ENCODE measurements around the gene PLEKHG2. TPM values are rescaled to one million over a fixed set of nuclear protein-coding genes. Genes with fewer than 3 reads are reported as not detected.

PLEKHG2 gene
- total RNA-seq, 2 experiments from 2014 or later: 29.1 to 40.0 TPM

GRCh38 chr19:39467941-39468340, 55.5 kb downstream of the PLEKHG2 start:
- Mint-ChIP-seq H3K4me3 (no peak overlapping the region), H3K36me3 (peaks cover 26% of the 10 kb centered on the region), H3K27ac (no peak overlapping the region), H3K9me3 (no peaks in the 10 kb centered on the region), H3K4me1 (peaks cover 20% of the 10 kb centered on the region), H3K27me3 (no peaks in the 10 kb centered on the region)
- DNase-seq: no peak

- Mint-ChIP-seq H3K4me1 (peaks cover 20% of the 10 kb centered on the region), H3K36me3 (peaks cover 27% of the 10 kb centered on the region)
Measured at GRCh38 chr19:39469036-39469435, 56.6 kb downstream of the PLEKHG2 start.

GRCh38 chr19:39469567-39469966, 57.1 kb downstream of the PLEKHG2 start:
- peaks cover 30% of the 10 kb centered on the region for H3K36me3 Mint-ChIP-seq
- H3K27ac Mint-ChIP-seq: peak overlapping the region; percentile 3
- H3K4me1 Mint-ChIP-seq: peaks cover 20% of the 10 kb centered on the region
- H3K4me3 Mint-ChIP-seq: no peak overlapping the region
- no peaks in the 10 kb centered on the region for H3K27me3 Mint-ChIP-seq
- H3K9me3 Mint-ChIP-seq: no peaks in the 10 kb centered on the region
- no peak for DNase-seq

More at GRCh38 chr19:39469036-39469435, 56.6 kb downstream of the PLEKHG2 start:
- no peak for DNase-seq
- Mint-ChIP-seq H3K4me3 (no peak overlapping the region), H3K27me3 (no peaks in the 10 kb centered on the region), H3K9me3 (no peaks in the 10 kb centered on the region), H3K27ac (no peak overlapping the region)

- no peak for DNase-seq
- Mint-ChIP-seq H3K9me3 (no peaks in the 10 kb centered on the region), H3K36me3 (peaks cover 33% of the 10 kb centered on the region)
Measured at GRCh38 chr19:39470724-39471339, 58.4 kb downstream of the PLEKHG2 start.

GRCh38 chr19:39471756-39472536, 59.5 kb downstream of the PLEKHG2 start:
- peak; percentile 28 for DNase-seq
- Mint-ChIP-seq H3K27me3 (no peaks in the 10 kb centered on the region), H3K27ac (peak overlapping the region; percentile 72), H3K9me3 (no peaks in the 10 kb centered on the region), H3K4me1 (peaks cover 20% of the 10 kb centered on the region), H3K36me3 (peaks cover 37% of the 10 kb centered on the region), H3K4me3 (no peak overlapping the region)

More at GRCh38 chr19:39470724-39471339, 58.4 kb downstream of the PLEKHG2 start:
- Mint-ChIP-seq H3K4me1 (peaks cover 20% of the 10 kb centered on the region), H3K27me3 (no peaks in the 10 kb centered on the region), H3K27ac (peak overlapping the region; percentile 72), H3K4me3 (no peak overlapping the region)

GRCh38 chr19:39472746-39473442, 60.4 kb downstream of the PLEKHG2 start:
- Mint-ChIP-seq H3K27ac (no peak overlapping the region), H3K4me3 (no peak overlapping the region), H3K36me3 (peaks cover 39% of the 10 kb centered on the region), H3K4me1 (peaks cover 20% of the 10 kb centered on the region), H3K27me3 (no peaks in the 10 kb centered on the region), H3K9me3 (no peaks in the 10 kb centered on the region)
- no peak for DNase-seq

GRCh38 chr19:39473443-39473960, 61.0 kb downstream of the PLEKHG2 start:
- H3K27me3 Mint-ChIP-seq: no peaks in the 10 kb centered on the region
- no peak for DNase-seq
- H3K36me3 Mint-ChIP-seq: peaks cover 39% of the 10 kb centered on the region
- H3K9me3 Mint-ChIP-seq: no peaks in the 10 kb centered on the region
- no peak overlapping the region for H3K27ac Mint-ChIP-seq
- no peak overlapping the region for H3K4me3 Mint-ChIP-seq
- H3K4me1 Mint-ChIP-seq: peaks cover 20% of the 10 kb centered on the region

- Mint-ChIP-seq H3K36me3 (peaks cover 39% of the 10 kb centered on the region), H3K27me3 (no peaks in the 10 kb centered on the region), H3K4me3 (no peak overlapping the region)
Measured at GRCh38 chr19:39474139-39474620, 61.7 kb downstream of the PLEKHG2 start.

GRCh38 chr19:39475748-39476147, 63.3 kb downstream of the PLEKHG2 start:
- Mint-ChIP-seq H3K9me3 (no peaks in the 10 kb centered on the region), H3K4me1 (peaks cover 23% of the 10 kb centered on the region), H3K27ac (peak overlapping the region; percentile 43), H3K36me3 (peaks cover 33% of the 10 kb centered on the region), H3K4me3 (no peak overlapping the region), H3K27me3 (no peaks in the 10 kb centered on the region)
- no peak for DNase-seq

More at GRCh38 chr19:39474139-39474620, 61.7 kb downstream of the PLEKHG2 start:
- Mint-ChIP-seq H3K4me1 (peaks cover 20% of the 10 kb centered on the region), H3K9me3 (no peaks in the 10 kb centered on the region), H3K27ac (no peak overlapping the region)
- DNase-seq: peak; percentile 62

Other genes with a start within 250 kb of the PLEKHG2 start
- gene NCCRP1, start 215.7 kb upstream of the PLEKHG2 start, total RNA-seq: not detected
- not detected for gene SYCN, start 208.4 kb upstream of the PLEKHG2 start, total RNA-seq
- gene IFNL3, start 167.7 kb upstream of the PLEKHG2 start, total RNA-seq: not detected
- under 1 TPM; 0.14 to 0.25 TPM for gene IFNL4, start 163.8 kb upstream of the PLEKHG2 start, total RNA-seq
- not detected for gene IFNL2, start 144.3 kb upstream of the PLEKHG2 start, total RNA-seq
- not detected for gene IFNL1, start 116.3 kb upstream of the PLEKHG2 start, total RNA-seq
- gene LRFN1, start 91.8 kb upstream of the PLEKHG2 start, total RNA-seq: 1 to 10 TPM; 4.6 to 5.1 TPM
- gene GMFG, start 76.6 kb upstream of the PLEKHG2 start, total RNA-seq: 100 to 1,000 TPM; 232 to 240 TPM
- gene SAMD4B, start 70.2 kb upstream of the PLEKHG2 start, total RNA-seq: 10 to 100 TPM; 36.2 to 36.5 TPM
- gene PAF1, start 21.6 kb upstream of the PLEKHG2 start, total RNA-seq: 10 to 100 TPM; 43.6 to 44.0 TPM
- gene MED29, start 21.3 kb upstream of the PLEKHG2 start, total RNA-seq: 10 to 100 TPM; 23.3 to 26.8 TPM
- gene ZFP36, start 5.8 kb upstream of the PLEKHG2 start, total RNA-seq: 10 to 100 TPM; 15.5 to 15.6 TPM
- 1,000 to 10,000 TPM; 3,164 to 3,181 TPM for gene RPS16, start 23.3 kb downstream of the PLEKHG2 start, total RNA-seq
- 100 to 1,000 TPM; 179 to 182 TPM for gene SUPT5H, start 32.9 kb downstream of the PLEKHG2 start, total RNA-seq
- 100 to 1,000 TPM; 133 to 137 TPM for gene TIMM50, start 68.2 kb downstream of the PLEKHG2 start, total RNA-seq
- 1 to 10 TPM; 1.1 to 1.4 TPM for gene DLL3, start 86.3 kb downstream of the PLEKHG2 start, total RNA-seq
- not detected for gene SELENOV, start 102.5 kb downstream of the PLEKHG2 start, total RNA-seq
- 1 to 10 TPM; 2.4 to 2.7 TPM for gene EID2B, start 120.2 kb downstream of the PLEKHG2 start, total RNA-seq
- gene EID2, start 127.5 kb downstream of the PLEKHG2 start, total RNA-seq: 10 to 100 TPM; 13.6 to 14.2 TPM
- not detected for gene LGALS13, start 189.9 kb downstream of the PLEKHG2 start, total RNA-seq
- gene LGALS16, start 243.2 kb downstream of the PLEKHG2 start, total RNA-seq: not detected

Measured in activated naive CD8-positive, alpha-beta T cell treated with anti-CD3 and anti-CD28 coated beads for 36 hours (primary cell).